ENCODE results near the gene C1orf21. TPM values are rescaled to one million over a fixed set of nuclear protein-coding genes. Genes with fewer than 3 reads are reported as not detected.

Gene C1orf21
- polyA plus RNA-seq, 1 donor (not counting 4 experiments of a cell fraction or from before 2014, with no cell fraction given), result 44.3 TPM

DNA sequence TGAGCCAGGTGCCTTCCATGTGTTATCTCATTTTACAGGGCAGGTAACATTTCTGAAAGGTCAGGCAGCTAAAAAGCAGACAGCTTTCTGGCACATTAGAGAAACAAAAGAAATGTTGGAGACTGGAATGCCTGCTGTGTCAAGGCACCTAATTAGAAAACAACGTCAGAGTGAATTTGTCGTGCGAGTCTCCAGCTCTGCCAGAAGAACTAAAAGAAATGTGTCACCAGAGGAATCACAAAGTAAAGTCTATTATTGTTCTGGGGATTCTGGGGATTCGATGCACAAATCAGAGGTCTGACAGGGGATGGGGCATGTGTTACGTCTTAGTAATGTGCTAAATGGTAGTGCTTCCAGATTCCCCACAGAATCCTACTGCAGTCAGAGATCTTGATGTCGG, 278.5 kb downstream of the C1orf21 start:
- Histone ChIP-seq H3K4me2 (ENCODE audit: control insufficient read depth, extremely low read depth, insufficient read depth, low read depth, low read length) (no peak overlapping the region), H2AFZ (ENCODE audit: control insufficient read depth, low read length) (no peak overlapping the region), H3K4me3 (ENCODE audit: control insufficient read depth in 2 of 3, extremely low read depth in 1 of 3, insufficient read depth in 2 of 3, low read depth in 1 of 3, low read length in 3 of 3) (no peak overlapping the region), H3K27me3 (ENCODE audit: control insufficient read depth, extremely low read depth, insufficient read depth, low read length) (peaks cover 8% of the 10 kb centered on the region), H3K36me3 (ENCODE audit: control insufficient read depth in 2 of 2, extremely low read depth in 1 of 2, insufficient read depth in 2 of 2, low read length in 2 of 2) (no peaks in the 10 kb centered on the region), H3K9ac (ENCODE audit: control insufficient read depth, extremely low read depth, insufficient read depth, low read length) (no peak overlapping the region), H3K79me2 (ENCODE audit: control insufficient read depth, insufficient read depth, low read length) (no peaks in the 10 kb centered on the region), H3K9me1 (ENCODE audit: control insufficient read depth, extremely low read depth, insufficient read depth, low read length) (no peaks in the 10 kb centered on the region), H3K9me3 (ENCODE audit: control insufficient read depth, low read depth, low read length) (no peaks in the 10 kb centered on the region), H3K27ac (ENCODE audit: control insufficient read depth, insufficient read depth, low read length) (no peak overlapping the region), H4K20me1 (ENCODE audit: control insufficient read depth, extremely low read depth, insufficient read depth, low read length) (no peaks in the 10 kb centered on the region), H3K4me1 (ENCODE audit: control insufficient read depth, extremely low read depth, insufficient read depth, low read length) (no peaks in the 10 kb centered on the region)
- TF ChIP-seq, protein P1, sequence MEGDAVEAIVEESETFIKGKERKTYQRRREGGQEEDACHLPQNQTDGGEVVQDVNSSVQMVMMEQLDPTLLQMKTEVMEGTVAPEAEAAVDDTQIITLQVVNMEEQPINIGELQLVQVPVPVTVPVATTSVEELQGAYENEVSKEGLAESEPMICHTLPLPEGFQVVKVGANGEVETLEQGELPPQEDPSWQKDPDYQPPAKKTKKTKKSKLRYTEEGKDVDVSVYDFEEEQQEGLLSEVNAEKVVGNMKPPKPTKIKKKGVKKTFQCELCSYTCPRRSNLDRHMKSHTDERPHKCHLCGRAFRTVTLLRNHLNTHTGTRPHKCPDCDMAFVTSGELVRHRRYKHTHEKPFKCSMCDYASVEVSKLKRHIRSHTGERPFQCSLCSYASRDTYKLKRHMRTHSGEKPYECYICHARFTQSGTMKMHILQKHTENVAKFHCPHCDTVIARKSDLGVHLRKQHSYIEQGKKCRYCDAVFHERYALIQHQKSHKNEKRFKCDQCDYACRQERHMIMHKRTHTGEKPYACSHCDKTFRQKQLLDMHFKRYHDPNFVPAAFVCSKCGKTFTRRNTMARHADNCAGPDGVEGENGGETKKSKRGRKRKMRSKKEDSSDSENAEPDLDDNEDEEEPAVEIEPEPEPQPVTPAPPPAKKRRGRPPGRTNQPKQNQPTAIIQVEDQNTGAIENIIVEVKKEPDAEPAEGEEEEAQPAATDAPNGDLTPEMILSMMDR (optimal IDR thresholded peaks at IDR 0.05 in 1 of 3, IDR thresholded peaks at IDR 0.05 in 1 of 3, conservative IDR thresholded peaks at IDR 0.05 in 1 of 3; ENCODE audit: extremely low read depth in 1 of 3, insufficient read depth in 2 of 3, low read length in 3 of 3), result no peak
- TF ChIP-seq EZH2 (IDR thresholded peaks at IDR 0.05; ENCODE audit: low read length), result no peak
- dilution Hi-C loops (cut with MboI; ENCODE audit: extremely low pct_ligation_motif_present, low sequenced_read_pairs), result no loop called here
- no peak for FAIRE-seq
- no peak for DNase-seq (ENCODE audit: low read depth, low spot score)

DNA sequence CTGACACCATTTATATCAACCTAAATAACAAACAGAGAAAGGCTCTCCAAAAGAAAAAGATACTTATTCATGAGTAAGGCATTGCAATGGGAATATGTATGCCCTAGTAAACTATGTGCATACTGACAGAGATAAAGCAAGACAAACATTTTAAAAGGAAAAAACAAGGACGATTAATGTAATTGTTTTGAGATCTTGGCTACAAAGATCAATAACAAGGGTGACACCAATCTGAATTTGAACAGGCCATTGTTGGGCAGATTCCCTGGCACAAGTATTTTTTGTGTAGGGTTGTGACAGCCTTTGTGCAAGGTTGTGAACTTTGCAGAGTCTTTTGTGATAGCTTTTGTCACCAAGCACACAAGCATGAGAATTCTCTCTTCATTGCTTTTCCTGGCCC, 282.6 kb downstream of the C1orf21 start:
- Histone ChIP-seq H3K36me3 (ENCODE audit: control insufficient read depth in 2 of 2, extremely low read depth in 1 of 2, insufficient read depth in 2 of 2, low read length in 2 of 2) (no peaks in the 10 kb centered on the region), H4K20me1 (ENCODE audit: control insufficient read depth, extremely low read depth, insufficient read depth, low read length) (no peaks in the 10 kb centered on the region), H3K9ac (ENCODE audit: control insufficient read depth, extremely low read depth, insufficient read depth, low read length) (no peak overlapping the region), H3K4me2 (ENCODE audit: control insufficient read depth, extremely low read depth, insufficient read depth, low read depth, low read length) (no peak overlapping the region), H3K27me3 (ENCODE audit: control insufficient read depth, extremely low read depth, insufficient read depth, low read length) (peaks cover 10% of the 10 kb centered on the region), H2AFZ (ENCODE audit: control insufficient read depth, low read length) (no peak overlapping the region), H3K4me3 (ENCODE audit: control insufficient read depth in 2 of 3, extremely low read depth in 1 of 3, insufficient read depth in 2 of 3, low read depth in 1 of 3, low read length in 3 of 3) (no peak overlapping the region), H3K27ac (ENCODE audit: control insufficient read depth, insufficient read depth, low read length) (no peak overlapping the region), H3K9me3 (ENCODE audit: control insufficient read depth, low read depth, low read length) (no peaks in the 10 kb centered on the region), H3K79me2 (ENCODE audit: control insufficient read depth, insufficient read depth, low read length) (no peaks in the 10 kb centered on the region), H3K4me1 (ENCODE audit: control insufficient read depth, extremely low read depth, insufficient read depth, low read length) (no peaks in the 10 kb centered on the region), H3K9me1 (ENCODE audit: control insufficient read depth, extremely low read depth, insufficient read depth, low read length) (no peaks in the 10 kb centered on the region)
- DNase-seq (ENCODE audit: low read depth, low spot score), result no peak
- dilution Hi-C loops (cut with MboI; ENCODE audit: extremely low pct_ligation_motif_present, low sequenced_read_pairs), result no loop called here
- no peak for FAIRE-seq
- TF ChIP-seq, protein P1 (optimal IDR thresholded peaks at IDR 0.05 in 1 of 3, IDR thresholded peaks at IDR 0.05 in 1 of 3, conservative IDR thresholded peaks at IDR 0.05 in 1 of 3; ENCODE audit: extremely low read depth in 1 of 3, insufficient read depth in 2 of 3, low read length in 3 of 3), result no peak
- no peak for TF ChIP-seq EZH2 (IDR thresholded peaks at IDR 0.05; ENCODE audit: low read length)
